ENCODE results near the gene NEURL1.

DNA sequence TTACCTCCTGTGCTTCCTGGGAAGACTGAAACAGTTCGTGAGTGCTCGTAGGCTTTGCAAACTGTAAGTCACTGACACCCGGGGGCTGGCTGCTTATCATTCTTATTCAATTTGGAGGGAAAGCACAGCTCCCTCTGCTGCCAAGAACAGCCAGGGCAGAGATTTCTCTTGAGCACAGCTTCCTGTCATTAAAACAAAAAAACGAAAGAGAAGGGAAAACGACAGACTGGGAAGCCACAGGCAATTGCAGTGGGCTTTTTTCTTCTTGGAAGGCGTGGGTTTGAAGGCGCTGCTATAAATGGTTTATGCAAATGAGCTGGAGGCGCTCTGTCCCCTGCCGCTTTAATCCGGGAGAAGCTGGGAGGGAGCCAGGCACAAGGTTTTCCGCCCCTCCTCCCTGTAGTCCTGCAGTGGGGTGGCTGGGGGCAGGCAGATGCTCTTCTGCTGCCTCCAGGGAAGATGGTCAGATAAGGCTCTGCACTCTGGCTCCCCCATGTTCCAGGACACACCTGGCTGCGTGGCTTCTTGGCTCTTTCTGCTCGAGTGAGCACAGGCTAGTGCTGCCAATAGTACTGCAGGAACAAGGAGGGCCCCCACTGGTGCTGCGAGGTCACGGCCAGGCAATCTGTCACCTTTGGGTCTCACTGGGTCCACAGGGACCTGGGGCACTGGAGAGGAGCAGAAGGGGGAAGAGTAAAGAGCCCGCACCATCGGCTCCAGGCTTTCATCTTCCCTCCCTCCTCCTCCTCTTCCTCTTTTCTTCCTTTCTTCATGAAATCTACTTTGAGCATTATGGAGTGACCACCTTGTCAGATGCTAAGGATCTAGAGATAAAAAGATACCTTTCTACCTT is 49.5 kb downstream of the NEURL1 start:
- TF ChIP-seq CTCF (IDR thresholded peaks at IDR 0.05; ENCODE audit: poor library complexity): peak; percentile 61
- TF ChIP-seq EZH2 (IDR thresholded peaks at IDR 0.05; ENCODE audit: borderline replicate concordance): no peak
- no peak for TF ChIP-seq EZH2phosphoT487 (IDR thresholded peaks at IDR 0.05; ENCODE audit: low read depth, severe bottlenecking, unreplicated experiment)

All from hepatocyte (in vitro differentiated cells).